Activated CD8-positive, alpha-beta memory T cell treated with anti-CD3 and anti-CD28 coated beads for 36 hours (primary cell): Measurements from ENCODE around the gene AMPD2. TPM values are rescaled to one million over a fixed set of nuclear protein-coding genes. Genes with fewer than 3 reads are reported as not detected.

ENCODE experiments used
- CTCF ChIA-PET: fragments of 350-600 bp; sonication (Branson Sonifier 250); formaldehyde crosslinking; loops from one replicate; lab custom pipeline; 2021; ENCODE audit warnings: antibody characterized with exemption; lab: Charles Lee
- POLR2A ChIA-PET: fragments of 350-600 bp; sonication (Branson Sonifier 250); formaldehyde crosslinking; loops from one replicate; lab custom pipeline; 2021; ENCODE audit warnings: antibody characterized with exemption; lab: Charles Lee
- total RNA-seq, 2 experiments: library from RNA; stranded (reverse); gene quantifications; one replicate each; pipeline ENCODE4 v1.2.3, GENCODE V29; 2021

The AMPD2 gene
- total RNA-seq, 2 experiments from 2014 or later, result 82.3 to 101 TPM

- CTCF ChIA-PET, result interaction anchor here (0.6 to 5.3 kb wide), 20 partner anchors 9 to 568 kb away, joined by 3 to 68 read pairs (median 5); partner anchors contain the start of genes AHCYL1, GNAI3, GNAT2 and GSTM4
- POLR2A ChIA-PET, result interaction anchor here (0.7 to 1.4 kb wide), 2 partner anchors 17 to 135 kb away, joined by 3 to 4 read pairs; partner anchors contain the start of gene GSTM4
Observed at GRCh38 chr1:109639063-109639840, 19.6 kb downstream of the AMPD2 start.

GRCh38 chr1:109639841-109640184 is 20.2 kb downstream of the AMPD2 start:
- POLR2A ChIA-PET, result interaction anchor here (0.7 to 1.4 kb wide), 3 partner anchors 16 to 134 kb away, joined by 3 to 4 read pairs (median 3); partner anchors contain the start of genes GNAI3 and GSTM4
- CTCF ChIA-PET, result interaction anchor here (0.6 to 5.3 kb wide), 31 partner anchors 10 to 568 kb away, joined by 3 to 68 read pairs (median 4); partner anchors contain the start of genes AHCYL1, GNAI3, GNAT2 and GPR61

- ChIA-PET POLR2A (interaction anchor here (0.7 to 1.4 kb wide), 3 partner anchors 16 to 134 kb away, joined by 3 to 4 read pairs (median 3); partner anchors contain the start of genes GNAI3 and GSTM4), CTCF (interaction anchor here (0.6 to 5.3 kb wide), 34 partner anchors 10 to 437 kb away, joined by 3 to 68 read pairs (median 4); partner anchors contain the start of genes AHCYL1, CYB561D1, GNAI3 and GNAT2)
Observed at GRCh38 chr1:109640285-109640865, 20.7 kb downstream of the AMPD2 start.

GRCh38 chr1:109641078-109641740 is 21.6 kb downstream of the AMPD2 start:
- ChIA-PET POLR2A (no interaction called here), CTCF (interaction anchor here (1.0 to 5.3 kb wide), 18 partner anchors 11 to 437 kb away, joined by 3 to 68 read pairs (median 7); partner anchors contain the start of genes AHCYL1, CYB561D1, GNAI3 and GPR61)

GRCh38 chr1:109641861-109642260 is 22.2 kb downstream of the AMPD2 start:
- CTCF ChIA-PET, result interaction anchor here (1.3 to 5.3 kb wide), 6 partner anchors 11 to 342 kb away, joined by 3 to 68 read pairs (median 34); partner anchors contain the start of genes AHCYL1 and GSTM4
- POLR2A ChIA-PET, result no interaction called here

- ChIA-PET POLR2A (no interaction called here), CTCF (interaction anchor here (0.6 to 5.3 kb wide), 9 partner anchors 10 to 386 kb away, joined by 3 to 37 read pairs (median 4); partner anchors contain the start of genes AHCYL1, GSTM2 and GSTM4)
Observed at GRCh38 chr1:109642626-109643025, 23.0 kb downstream of the AMPD2 start.

- CTCF ChIA-PET, result interaction anchor here (0.8 to 5.3 kb wide), 11 partner anchors 9 to 385 kb away, joined by 3 to 37 read pairs (median 3); partner anchors contain the start of genes AHCYL1, GSTM2 and GSTM4
- POLR2A ChIA-PET, result no interaction called here
Observed at GRCh38 chr1:109643385-109644230, 24.0 kb downstream of the AMPD2 start.

- CTCF ChIA-PET, result interaction anchor here (1.1 to 2.0 kb wide), 3 partner anchors 98 to 128 kb away, joined by 3 to 7 read pairs (median 3); no protein-coding TSS in a partner anchor
- POLR2A ChIA-PET, result no interaction called here
Observed at GRCh38 chr1:109644670-109645069, 25.0 kb downstream of the AMPD2 start.

GRCh38 chr1:109649491-109649914 is 29.9 kb downstream of the AMPD2 start:
- ChIA-PET POLR2A (no interaction called here), CTCF (interaction anchor here (1.0 to 9.1 kb wide), 4 partner anchors 9 to 335 kb away, joined by 3 to 66 read pairs (median 4); partner anchors contain the start of gene AHCYL1)

- ChIA-PET CTCF (interaction anchor here (0.6 to 9.1 kb wide), 5 partner anchors 11 to 378 kb away, joined by 3 to 66 read pairs (median 5); partner anchors contain the start of gene AHCYL1), POLR2A (no interaction called here)
Observed at GRCh38 chr1:109650609-109651008, 31.0 kb downstream of the AMPD2 start.

- CTCF ChIA-PET, result interaction anchor here (1.8 to 9.1 kb wide), 3 partner anchors 9 to 332 kb away, joined by 6 to 66 read pairs (median 8); partner anchors contain the start of gene AHCYL1
- POLR2A ChIA-PET, result no interaction called here
Observed at GRCh38 chr1:109652402-109652801, 32.8 kb downstream of the AMPD2 start.

GRCh38 chr1:109653306-109653705 is 33.7 kb downstream of the AMPD2 start:
- CTCF ChIA-PET, result interaction anchor here (1.8 to 9.1 kb wide), 3 partner anchors 10 to 331 kb away, joined by 6 to 66 read pairs (median 8); partner anchors contain the start of gene AHCYL1

GRCh38 chr1:109654519-109654918 is 34.9 kb downstream of the AMPD2 start:
- ChIA-PET POLR2A (no interaction called here), CTCF (interaction anchor here (0.7 to 9.1 kb wide), 4 partner anchors 15 to 331 kb away, joined by 3 to 66 read pairs (median 4); no protein-coding TSS in a partner anchor)

More at GRCh38 chr1:109653306-109653705, 33.7 kb downstream of the AMPD2 start:
- POLR2A ChIA-PET, result no interaction called here

- ChIA-PET CTCF (interaction anchor here (0.5 to 9.1 kb wide), 7 partner anchors 13 to 813 kb away, joined by 3 to 66 read pairs (median 3); partner anchors contain the start of genes AHCYL1 and EPS8L3), POLR2A (interaction anchor here (0.8 kb wide), 1 partner anchor 16 kb away, joined by 3 read pairs; no protein-coding TSS in a partner anchor)
Observed at GRCh38 chr1:109655615-109656519, 36.2 kb downstream of the AMPD2 start, which contains the start of gene GSTM4. TSS of gene GSTM4 (plus strand) at chr1:109656099. CDS start at chr1:109656390, 291 bp downstream.

- POLR2A ChIA-PET, result no interaction called here
- CTCF ChIA-PET, result interaction anchor here (1.2 to 9.1 kb wide), 2 partner anchors 17 to 327 kb away, joined by 3 to 66 read pairs; partner anchors contain the start of gene AHCYL1
Observed at GRCh38 chr1:109657395-109657794, 37.8 kb downstream of the AMPD2 start.

- POLR2A ChIA-PET, result no interaction called here
- CTCF ChIA-PET, result no interaction called here
Observed at GRCh38 chr1:109657970-109658369, 38.3 kb downstream of the AMPD2 start.
